Spleen (tissue), 11 donors: ENCODE data around the gene LAMA5. TPM values are rescaled to one million over a fixed set of nuclear protein-coding genes. Genes with fewer than 3 reads are reported as not detected.
A peak's percentile ranks its signal among the peaks of the same experiment; 100 is the strongest.

Experiments used
- DNase-seq: peaks from one replicate; pipeline ENCODE4 v3.0.0-alpha.2; 2020
- H3K27ac ChIP-seq, 8 donors: fragments of 200-600 bp; sonication (generic) in 7 of 8; 1 replicate in 4 of 8; 2 replicates in 4 of 8; pipeline versions ENCODE4 v1.5.0 to v1.8.0; 2016 to 2021; ENCODE audit warnings: inconsistent platforms in 4 of 8, mild to moderate bottlenecking in 4 of 8, moderate library complexity in 1 of 8
- H3K27me3 ChIP-seq, 7 donors: fragments of 200-600 bp; sonication (generic) in 6 of 7; replicated peaks in 1 of 7; 1 replicate in 4 of 7; 2 replicates in 3 of 7; pipeline versions ENCODE4 v1.5.0 to v1.8.0; 2016 to 2021; ENCODE audit warnings: inconsistent platforms in 3 of 7, mild to moderate bottlenecking in 1 of 7
- H3K36me3 ChIP-seq, 6 donors: fragments of 200-600 bp; sonication (generic) in 5 of 6; 1 replicate in 4 of 6; 2 replicates in 2 of 6; pipeline versions ENCODE4 v1.5.0 to v1.8.0; 2016 to 2021; ENCODE audit warnings: inconsistent platforms in 2 of 6
- H3K4me1 ChIP-seq, 6 donors: fragments of 200-600 bp; sonication (generic) in 5 of 6; 1 replicate in 3 of 6; 2 replicates in 3 of 6; pipeline versions ENCODE4 v1.5.0 to v1.8.0; 2016 to 2021; ENCODE audit warnings: inconsistent platforms in 3 of 6
- H3K4me3 ChIP-seq, 8 donors: fragments of 200-600 bp; sonication (generic) in 7 of 8; 1 replicate in 4 of 8; 2 replicates in 4 of 8; pipeline versions ENCODE4 v1.5.0 to v1.8.0; 2016 to 2021; ENCODE audit warnings: inconsistent platforms in 4 of 8, mild to moderate bottlenecking in 4 of 8, moderate library complexity in 2 of 8
- H3K9me3 ChIP-seq, 8 donors: fragments of 200-600 bp; sonication (generic) in 7 of 8; 1 replicate in 4 of 8; 2 replicates in 4 of 8; pipeline versions ENCODE4 v1.5.0 to v1.8.0; 2016 to 2021; ENCODE audit warnings: inconsistent platforms in 4 of 8
- POLR2A ChIP-seq, 3 donors: fragments of 450-650 bp; IDR thresholded peaks; one replicate each; pipeline ENCODE4 v1.5.1; 2017; ENCODE audit warnings: antibody characterized with exemption in 3 of 3, mild to moderate bottlenecking in 1 of 3
- POLR2AphosphoS5 ChIP-seq, 3 donors: sonication (generic); formaldehyde crosslinking; IDR thresholded peaks; one replicate each; pipeline ENCODE4 v1.5.1; 2017; ENCODE audit warnings: antibody characterized with exemption in 3 of 3
- WGBS, 5 donors: extraction: QIAGEN DNeasy Blood & Tissue Kit in 3 of 5; methylation state at CpG; one replicate each; pipeline versions ENCODE4 v1.1.5 to v1.1.7; 2013 to 2018; 5-methylcytosine and 5-hydroxymethylcytosine counted together
- intact Hi-C: fragments of 100-400 bp; cut with DNase I; formaldehyde crosslinking; loops from one replicate; pipeline ENCODE4 v1.15.0; 2023; ENCODE audit warnings: low total_unique reads
- polyA plus RNA-seq, 3 donors: library from polyadenylated mRNA; stranded (reverse); fragments of 200-250 nt; gene quantifications; one replicate each; pipeline ENCODE4 v1.2.1, GENCODE V29; 2013
- total RNA-seq, 7 donors: library from RNA; depleted of rRNA in 3 of 7; stranded (reverse); fragments of >200 nt in 3 of 7; fragmentation: NEBNext Ultra II Directional in 4 of 7; extraction: Animal tissue kit (Norgen Biotek cat#: 25700) in 4 of 7; gene quantifications; one replicate each; pipeline versions ENCODE4 v1.1.0 to v1.2.1, GENCODE V29; 2016 to 2021
- TF ChIP-seq, protein P1 (sequence below), 11 experiments: fragments of 200-600 bp in 7 of 11; fragments of 450-650 bp in 4 of 11; sonication (generic) in 4 of 11; IDR thresholded peaks in 8 of 11; conservative IDR thresholded peaks in 3 of 11; 1 replicate in 7 of 11; 2 replicates in 4 of 11; pipeline versions ENCODE4 v1.4.0 to v1.8.0; 2016 to 2021; ENCODE audit warnings: antibody characterized with exemption in 11 of 11, inconsistent platforms in 4 of 11, mild to moderate bottlenecking in 1 of 11
- donor health status: healthy with polysubstance abuse.
- donor health status: DM: no; HTN: no; CAD: no; lungs with moderate emphysema.
- donor health status: DM: no; HTN: no; CAD: no.
- donor health status: Bipolar disorder and iron deficiency.
- donor health status: healthy.
- donor health status: DM: no; HTN: no; CAD: no.
- donor health status: DM: yes; HTN: yes; CAD: no.

LAMA5 gene
- total and polyA plus RNA-seq, 10 donors, result 46.5 to 266 (median 115) TPM

DNA sequence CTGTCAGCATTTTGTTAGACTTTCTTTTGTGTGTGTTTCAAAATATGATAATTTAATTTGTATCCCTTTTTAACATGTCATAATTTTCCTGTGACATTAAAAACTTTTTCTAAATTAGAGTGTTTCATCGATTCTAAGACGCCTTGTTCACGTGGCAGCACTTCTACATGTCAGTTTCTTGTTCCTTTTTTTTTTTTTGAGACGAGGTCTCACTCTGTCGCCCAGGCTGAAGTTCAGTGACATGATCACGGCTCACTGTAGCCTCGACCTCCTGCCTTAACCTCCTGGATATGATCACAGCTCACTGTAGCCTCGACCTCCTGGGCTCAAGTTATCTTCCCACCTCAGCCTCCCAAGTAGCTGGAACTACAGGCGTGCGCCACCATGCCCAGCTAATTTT is 91.9 kb downstream of the LAMA5 start:
- no peak for DNase-seq
- Histone ChIP-seq H3K4me1 (peaks cover 0 to 24% (median 11%) of the 10 kb centered on the region in 6 donors), H3K27me3 (no peaks in the 10 kb centered on the region), H3K9me3 (no peaks in the 10 kb centered on the region), H3K36me3 (peaks cover 9 to 90% (median 59%) of the 10 kb centered on the region in 6 donors), H3K4me3 (no peak overlapping the region), H3K27ac (no peak overlapping the region)
- WGBS, 5 donors, result 70 to 84% (median 73%) methylated on average over 10 of the region's 10 CpGs
- TF ChIP-seq POLR2AphosphoS5 (IDR thresholded peaks at IDR 0.05) (no peak), POLR2A (IDR thresholded peaks at IDR 0.05) (no peak)
- TF ChIP-seq, protein P1, sequence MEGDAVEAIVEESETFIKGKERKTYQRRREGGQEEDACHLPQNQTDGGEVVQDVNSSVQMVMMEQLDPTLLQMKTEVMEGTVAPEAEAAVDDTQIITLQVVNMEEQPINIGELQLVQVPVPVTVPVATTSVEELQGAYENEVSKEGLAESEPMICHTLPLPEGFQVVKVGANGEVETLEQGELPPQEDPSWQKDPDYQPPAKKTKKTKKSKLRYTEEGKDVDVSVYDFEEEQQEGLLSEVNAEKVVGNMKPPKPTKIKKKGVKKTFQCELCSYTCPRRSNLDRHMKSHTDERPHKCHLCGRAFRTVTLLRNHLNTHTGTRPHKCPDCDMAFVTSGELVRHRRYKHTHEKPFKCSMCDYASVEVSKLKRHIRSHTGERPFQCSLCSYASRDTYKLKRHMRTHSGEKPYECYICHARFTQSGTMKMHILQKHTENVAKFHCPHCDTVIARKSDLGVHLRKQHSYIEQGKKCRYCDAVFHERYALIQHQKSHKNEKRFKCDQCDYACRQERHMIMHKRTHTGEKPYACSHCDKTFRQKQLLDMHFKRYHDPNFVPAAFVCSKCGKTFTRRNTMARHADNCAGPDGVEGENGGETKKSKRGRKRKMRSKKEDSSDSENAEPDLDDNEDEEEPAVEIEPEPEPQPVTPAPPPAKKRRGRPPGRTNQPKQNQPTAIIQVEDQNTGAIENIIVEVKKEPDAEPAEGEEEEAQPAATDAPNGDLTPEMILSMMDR (IDR thresholded peaks at IDR 0.05 in 8 of 11, conservative IDR thresholded peaks at IDR 0.05 in 3 of 11), result no peak
- intact Hi-C loops, result no loop called here

- peaks cover 0 to 29% (median 13%) of the 10 kb centered on the region in 6 donors for H3K4me1 ChIP-seq
- no peak overlapping the region for H3K27ac ChIP-seq
- intact Hi-C loops, result no loop called here
- H3K36me3 ChIP-seq, result peaks cover 9 to 90% (median 56%) of the 10 kb centered on the region in 6 donors
- no peak for DNase-seq
- TF ChIP-seq POLR2AphosphoS5 (IDR thresholded peaks at IDR 0.05) (no peak), POLR2A (IDR thresholded peaks at IDR 0.05) (no peak)
- TF ChIP-seq, protein P1 (IDR thresholded peaks at IDR 0.05 in 8 of 11, conservative IDR thresholded peaks at IDR 0.05 in 3 of 11), result no peak
- no peak overlapping the region for H3K4me3 ChIP-seq
- H3K27me3 ChIP-seq, result no peaks in the 10 kb centered on the region
- no peaks in the 10 kb centered on the region for H3K9me3 ChIP-seq
- WGBS, 5 donors, result 82 to 86% (median 84%) methylated on average over 12 to 13 of the region's 13 CpGs
These were observed 92.7 kb downstream of the LAMA5 start for GRCh38 chr20:62274332-62274950.

DNA sequence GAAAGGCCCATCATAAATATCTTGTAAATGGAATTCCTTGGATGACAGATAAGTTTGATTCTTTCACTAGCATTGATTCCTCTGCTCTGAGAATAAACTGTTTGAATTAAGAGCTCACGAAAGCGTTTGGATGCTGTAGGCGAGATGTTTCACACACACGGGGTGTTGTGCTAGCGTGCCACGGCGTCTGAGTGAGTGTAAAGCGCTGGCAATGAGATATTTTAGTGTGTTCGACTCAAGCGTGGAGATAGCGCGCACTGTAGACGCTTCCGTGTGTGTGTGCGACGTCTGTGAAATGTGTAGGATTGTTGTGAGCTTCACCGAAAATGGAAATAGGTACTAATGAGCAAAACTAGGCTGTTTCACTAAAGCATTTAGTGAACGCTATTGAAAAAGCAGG is 93.7 kb downstream of the LAMA5 start:
- Histone ChIP-seq H3K4me1 (peaks cover 0 to 34% (median 16%) of the 10 kb centered on the region in 6 donors), H3K9me3 (no peaks in the 10 kb centered on the region), H3K36me3 (peaks cover 9 to 90% (median 54%) of the 10 kb centered on the region in 6 donors), H3K27ac (no peak overlapping the region), H3K4me3 (no peak overlapping the region), H3K27me3 (no peaks in the 10 kb centered on the region)
- intact Hi-C loops, result no loop called here
- DNase-seq, result no peak
- TF ChIP-seq, protein P1 (IDR thresholded peaks at IDR 0.05 in 8 of 11, conservative IDR thresholded peaks at IDR 0.05 in 3 of 11), result no peak
- TF ChIP-seq POLR2A (IDR thresholded peaks at IDR 0.05) (no peak), POLR2AphosphoS5 (IDR thresholded peaks at IDR 0.05) (no peak)
- WGBS, 5 donors, result 95 to 97% (median 95%) methylated on average over 18 of the region's 18 CpGs

GRCh38 chr20:62272200-62272599 is 94.9 kb downstream of the LAMA5 start:
- intact Hi-C loops, result no loop called here

More at GRCh38 chr20:62272200-62272599, 94.9 kb downstream of the LAMA5 start:
- Histone ChIP-seq H3K4me1 (peaks cover 0 to 34% (median 16%) of the 10 kb centered on the region in 6 donors), H3K27me3 (no peaks in the 10 kb centered on the region), H3K4me3 (no peak overlapping the region), H3K27ac (no peak overlapping the region), H3K36me3 (peaks cover 9 to 94% (median 50%) of the 10 kb centered on the region in 6 donors), H3K9me3 (no peaks in the 10 kb centered on the region)
- 89 to 100% (median 94%) methylated on average over 4 to 10 of the region's 10 CpGs for WGBS, 5 donors
- TF ChIP-seq, protein P1 (IDR thresholded peaks at IDR 0.05 in 8 of 11, conservative IDR thresholded peaks at IDR 0.05 in 3 of 11), result no peak
- TF ChIP-seq POLR2A (IDR thresholded peaks at IDR 0.05), result no peak
- peak in 1 of 3 donors; percentile 47 for TF ChIP-seq POLR2AphosphoS5 (IDR thresholded peaks at IDR 0.05)
- DNase-seq, result no peak
